KMS-11 (cell line): ENCODE data around the gene SKI.

Source experiments
- H2AFZ ChIP-seq: fragments of 200-600 bp; sonication (generic); 2 replicates; pipeline ENCODE4 v1.6.1; 2016; ENCODE audit warnings: antibody characterized with exemption, mixed run types, low read depth
- H3K27ac ChIP-seq: fragments of 200-600 bp; sonication (generic); 2 replicates; pipeline ENCODE4 v1.6.1; 2016; ENCODE audit warnings: mild to moderate bottlenecking, mixed run types
- H3K27me3 ChIP-seq: fragments of 200-600 bp; sonication (generic); 2 replicates; pipeline ENCODE4 v1.6.1; 2017; ENCODE audit warnings: mild to moderate bottlenecking, low read depth, mixed run types, moderate library complexity; ENCODE audit not compliant: insufficient read depth
- H3K36me3 ChIP-seq: fragments of 200-600 bp; sonication (generic); 2 replicates; pipeline ENCODE4 v1.6.1; 2017; ENCODE audit warnings: mild to moderate bottlenecking, mixed run types; ENCODE audit not compliant: insufficient read depth
- H3K4me1 ChIP-seq: fragments of 200-600 bp; sonication (generic); 2 replicates; pipeline ENCODE4 v1.6.1; 2016; ENCODE audit warnings: mild to moderate bottlenecking, low read depth, mixed run types; ENCODE audit not compliant: poor library complexity, severe bottlenecking
- H3K4me2 ChIP-seq: fragments of 200-600 bp; sonication (generic); 2 replicates; pipeline ENCODE4 v1.7.0; 2016; ENCODE audit warnings: mild to moderate bottlenecking, mixed run types
- H3K4me3 ChIP-seq: fragments of 200-600 bp; sonication (generic); IDR thresholded peaks from 2 replicates; pipeline ENCODE4 v1.6.1; 2017; ENCODE audit warnings: low read depth, low read length, mixed read lengths; ENCODE audit not compliant: insufficient read depth
- H3K79me2 ChIP-seq: fragments of 200-600 bp; sonication (generic); 2 replicates; pipeline ENCODE4 v1.6.1; 2016; ENCODE audit warnings: low read depth, mixed run types; ENCODE audit not compliant: insufficient read depth
- H3K9ac ChIP-seq: fragments of 200-600 bp; sonication (generic); 2 replicates; pipeline ENCODE4 v1.6.1; 2016; ENCODE audit warnings: mild to moderate bottlenecking, mixed run types
- H4K20me1 ChIP-seq: fragments of 200-600 bp; sonication (generic); 2 replicates; pipeline ENCODE4 v1.6.1; 2016; ENCODE audit warnings: mild to moderate bottlenecking, mixed run types; ENCODE audit not compliant: insufficient read depth
- TF ChIP-seq, protein P1 (sequence below): fragments of 200-600 bp; sonication (generic); conservative IDR thresholded peaks from 2 replicates; pipeline ENCODE4 v1.6.1; 2017; ENCODE audit warnings: low read depth, mild to moderate bottlenecking, antibody characterized with exemption, low read length, moderate library complexity, mixed read lengths

Gene SKI

DNA sequence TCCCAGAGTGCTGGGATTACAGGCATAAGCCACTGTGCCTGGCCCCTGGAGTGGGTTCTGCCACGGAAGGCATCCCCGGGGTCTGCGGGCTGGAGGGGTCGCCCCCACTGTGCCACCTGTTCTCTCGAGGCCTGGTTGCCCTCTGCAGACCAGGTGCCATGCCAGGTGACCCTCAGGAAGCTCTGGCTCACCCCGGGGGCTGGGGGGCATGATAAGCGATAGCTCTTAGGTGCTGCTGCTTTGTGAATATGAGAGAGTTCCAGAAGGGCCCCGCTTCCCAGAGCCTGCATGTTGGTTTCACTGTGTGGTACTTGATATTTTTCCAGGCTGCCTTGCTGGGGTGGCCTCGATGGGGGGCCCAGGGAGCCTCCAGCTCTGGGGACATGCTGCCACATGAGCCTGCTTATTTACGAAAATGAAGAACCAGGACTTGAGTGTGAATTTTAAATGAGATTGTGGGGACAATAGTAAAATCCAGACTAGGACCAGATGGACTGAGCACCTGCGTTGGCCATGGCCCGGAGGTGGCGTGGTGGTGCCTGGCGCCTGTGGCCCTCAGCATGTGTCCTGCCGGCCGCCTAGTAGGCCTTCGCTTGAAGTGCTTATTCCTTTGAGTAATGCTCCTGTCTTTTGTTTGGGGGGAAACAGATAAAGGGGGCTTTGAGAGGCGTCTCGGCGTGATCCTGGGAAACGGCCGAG lies 7.3 kb downstream of the SKI start:
- no peak overlapping the region for H3K4me3 ChIP-seq
- H3K9ac ChIP-seq, result no peak overlapping the region
- H2AFZ ChIP-seq, result no peak overlapping the region

DNA sequence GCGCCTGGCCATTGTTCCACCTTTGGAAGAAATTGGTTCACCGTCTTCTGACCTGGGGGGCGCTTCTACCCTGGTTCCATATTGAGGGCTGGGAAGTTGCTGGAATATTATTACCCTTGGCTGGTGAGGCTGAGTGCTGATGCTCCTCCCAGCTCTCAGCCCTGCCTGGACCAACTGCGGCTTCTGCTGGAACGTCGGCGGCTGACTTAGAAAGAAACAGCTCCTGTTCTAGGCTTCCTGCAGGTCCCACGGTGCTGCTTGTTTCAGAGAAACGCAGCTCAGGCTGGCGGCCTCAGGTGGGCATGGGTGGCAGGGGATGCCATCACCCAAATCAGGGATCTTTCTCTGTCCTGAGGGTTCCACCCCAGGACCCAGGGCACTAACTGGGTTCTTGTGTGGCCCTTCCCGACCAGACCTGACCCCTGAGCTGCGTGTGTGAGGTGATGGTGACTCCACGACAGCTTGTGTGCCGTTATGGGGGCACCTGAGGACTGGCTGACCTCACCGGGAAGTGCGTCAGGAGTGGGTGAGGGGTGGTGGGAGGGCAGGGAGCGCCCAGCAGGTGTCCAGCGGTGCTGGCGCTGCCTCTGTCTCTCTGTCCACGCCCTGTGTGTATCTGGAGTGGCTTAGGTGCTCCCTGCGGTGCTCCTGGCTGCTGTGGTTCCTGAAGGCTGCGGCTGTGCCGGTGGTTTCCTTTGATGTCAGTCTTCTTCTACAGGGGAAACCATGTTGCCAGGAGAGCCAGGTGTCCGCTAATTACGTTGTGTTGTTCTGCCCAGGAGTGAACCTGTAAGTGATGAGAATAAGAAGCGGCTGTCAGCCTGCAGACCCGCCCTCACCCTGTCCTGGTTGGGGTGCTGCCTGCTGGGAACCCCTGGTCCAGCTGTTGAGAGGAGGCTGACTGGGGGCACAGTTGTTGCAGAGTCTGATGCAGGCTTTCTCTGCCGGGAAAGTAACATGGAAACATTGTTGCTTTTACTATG lies 8.9 kb downstream of the SKI start:
- Histone ChIP-seq H3K27ac (no peak overlapping the region), H3K4me1 (no peaks in the 10 kb centered on the region), H3K79me2 (no peaks in the 10 kb centered on the region), H3K4me3 (no peak overlapping the region), H3K36me3 (no peaks in the 10 kb centered on the region), H3K9ac (no peak overlapping the region), H4K20me1 (no peaks in the 10 kb centered on the region), H3K27me3 (peaks cover 37% of the 10 kb centered on the region; the same call in 1 of the 2 replicates), H3K4me2 (no peak overlapping the region), H2AFZ (no peak overlapping the region)
- TF ChIP-seq, protein P1, sequence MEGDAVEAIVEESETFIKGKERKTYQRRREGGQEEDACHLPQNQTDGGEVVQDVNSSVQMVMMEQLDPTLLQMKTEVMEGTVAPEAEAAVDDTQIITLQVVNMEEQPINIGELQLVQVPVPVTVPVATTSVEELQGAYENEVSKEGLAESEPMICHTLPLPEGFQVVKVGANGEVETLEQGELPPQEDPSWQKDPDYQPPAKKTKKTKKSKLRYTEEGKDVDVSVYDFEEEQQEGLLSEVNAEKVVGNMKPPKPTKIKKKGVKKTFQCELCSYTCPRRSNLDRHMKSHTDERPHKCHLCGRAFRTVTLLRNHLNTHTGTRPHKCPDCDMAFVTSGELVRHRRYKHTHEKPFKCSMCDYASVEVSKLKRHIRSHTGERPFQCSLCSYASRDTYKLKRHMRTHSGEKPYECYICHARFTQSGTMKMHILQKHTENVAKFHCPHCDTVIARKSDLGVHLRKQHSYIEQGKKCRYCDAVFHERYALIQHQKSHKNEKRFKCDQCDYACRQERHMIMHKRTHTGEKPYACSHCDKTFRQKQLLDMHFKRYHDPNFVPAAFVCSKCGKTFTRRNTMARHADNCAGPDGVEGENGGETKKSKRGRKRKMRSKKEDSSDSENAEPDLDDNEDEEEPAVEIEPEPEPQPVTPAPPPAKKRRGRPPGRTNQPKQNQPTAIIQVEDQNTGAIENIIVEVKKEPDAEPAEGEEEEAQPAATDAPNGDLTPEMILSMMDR, result no peak

More for the DNA sequence above, 7.3 kb downstream of the SKI start:
- peaks cover 39% of the 10 kb centered on the region; the same call in 1 of the 2 replicates for H3K27me3 ChIP-seq
- TF ChIP-seq, protein P1, result no peak
- H3K27ac ChIP-seq, result no peak overlapping the region
- H3K4me2 ChIP-seq, result no peak overlapping the region
- no peaks in the 10 kb centered on the region for H3K36me3 ChIP-seq
- no peaks in the 10 kb centered on the region for H4K20me1 ChIP-seq
- no peaks in the 10 kb centered on the region for H3K4me1 ChIP-seq
- no peaks in the 10 kb centered on the region for H3K79me2 ChIP-seq

DNA sequence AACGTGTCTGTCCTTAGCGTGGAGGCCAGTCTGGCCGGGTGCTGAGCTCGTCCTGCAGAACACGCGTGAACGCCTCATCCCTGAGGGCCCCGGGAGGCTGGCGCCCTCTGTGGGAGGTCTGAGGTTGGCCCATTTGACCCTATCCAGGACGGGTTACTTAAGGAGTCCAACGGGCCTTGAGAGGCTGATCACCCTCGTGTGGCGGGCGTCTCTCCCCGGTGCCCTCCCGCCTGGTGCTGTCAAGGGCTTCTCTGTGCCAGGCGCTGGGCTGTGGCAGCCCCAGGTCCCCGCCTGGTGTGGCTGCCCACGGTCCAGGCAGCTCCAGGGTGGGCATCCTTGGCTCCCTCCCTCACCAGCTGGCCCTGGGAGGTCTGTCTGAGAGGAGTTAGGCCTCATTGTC lies 9.7 kb downstream of the SKI start:
- TF ChIP-seq, protein P1, result no peak
- H3K4me1 ChIP-seq, result no peaks in the 10 kb centered on the region

DNA sequence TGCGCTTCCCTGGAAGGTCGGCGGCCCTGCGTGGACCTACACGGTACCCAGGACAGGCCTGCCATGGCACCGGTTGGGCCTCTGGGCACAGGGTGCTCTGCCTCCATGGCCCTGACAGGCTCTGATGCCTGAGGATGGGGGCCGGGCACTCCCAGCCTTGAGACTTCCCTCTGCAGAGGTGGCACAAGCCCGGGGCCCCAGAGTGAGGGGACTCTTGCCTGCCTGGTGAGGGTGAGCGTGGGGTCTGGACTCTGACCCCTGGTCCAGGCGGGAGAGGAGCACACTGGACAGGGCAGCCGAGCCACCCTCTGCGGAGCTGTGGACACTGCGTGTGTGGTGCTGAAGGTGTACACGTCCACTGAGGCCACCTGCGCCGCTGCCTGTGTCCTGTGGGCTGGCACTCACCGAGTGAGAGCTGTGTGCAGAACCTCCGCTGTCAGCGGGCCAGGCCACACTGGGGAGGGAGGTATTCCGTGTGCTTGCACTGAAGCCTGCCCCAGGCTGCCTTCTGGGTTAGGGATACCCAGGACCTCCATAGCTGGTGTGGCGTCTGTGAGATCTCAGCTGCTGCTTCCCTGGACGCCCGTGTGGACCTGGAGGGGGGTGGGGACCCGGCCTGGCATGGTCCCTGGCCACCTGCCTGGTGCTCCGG lies 10.4 kb downstream of the SKI start:
- no peaks in the 10 kb centered on the region for H3K4me1 ChIP-seq
- TF ChIP-seq, protein P1, result no peak
- H4K20me1 ChIP-seq, result no peaks in the 10 kb centered on the region
- no peaks in the 10 kb centered on the region for H3K36me3 ChIP-seq
- no peak overlapping the region for H3K9ac ChIP-seq
- no peaks in the 10 kb centered on the region for H3K79me2 ChIP-seq
- no peak overlapping the region for H3K4me2 ChIP-seq
- no peak overlapping the region for H3K27ac ChIP-seq
- peaks cover 41% of the 10 kb centered on the region; the same call in 1 of the 2 replicates for H3K27me3 ChIP-seq
- no peak overlapping the region for H3K4me3 ChIP-seq
- H2AFZ ChIP-seq, result no peak overlapping the region

More for the DNA sequence above, 9.7 kb downstream of the SKI start:
- Histone ChIP-seq H3K36me3 (no peaks in the 10 kb centered on the region), H3K9ac (no peak overlapping the region), H3K4me2 (no peak overlapping the region), H3K79me2 (no peaks in the 10 kb centered on the region), H3K27me3 (peaks cover 37% of the 10 kb centered on the region; the same call in 1 of the 2 replicates), H3K27ac (no peak overlapping the region), H4K20me1 (no peaks in the 10 kb centered on the region), H3K4me3 (no peak overlapping the region), H2AFZ (no peak overlapping the region)
